HCT116 (cell line): ENCODE data around the gene DAO. TPM values are rescaled to one million over a fixed set of nuclear protein-coding genes. Genes with fewer than 3 reads are reported as not detected.

Source experiments
- ATAC-seq: fragments of 200-7000 bp; cut with Tn5 transposase; 2 replicates; pipeline ENCODE4 v1.9.1; 2020; ENCODE audit warnings: mild to moderate bottlenecking, moderate library complexity
- BruUV-seq: library from RNA; stranded (reverse); fragments of 400-500 nt; replicated peaks from 2 replicates; lab custom pipeline; 2021; lab: Mats Ljungman, UMichigan
- CTCF ChIA-PET: fragments of 300-600 bp; sonication (Branson Sonifier 250); formaldehyde crosslinking; loops from one replicate; lab custom pipeline; 2021; ENCODE audit warnings: antibody characterized with exemption; lab: Charles Lee
- POLR2A ChIA-PET: fragments of 300-600, 350-600 bp; sonication (Branson Sonifier 250); formaldehyde crosslinking; loops from one replicate; lab custom pipeline; 2021; ENCODE audit warnings: antibody characterized with exemption; lab: Charles Lee
- RAD21 ChIA-PET, 2 experiments: fragments of 300-600 bp; sonication (Branson Sonifier 250); formaldehyde crosslinking; loops; one replicate each; lab custom pipeline; 2023; ENCODE audit warnings: low total read pairs in 2 of 2; ENCODE audit not compliant: uncharacterized antibody in 2 of 2, unreplicated experiment in 2 of 2, low non-redundant PET in 1 of 2; lab: Charles Lee
- DNase-seq: peaks from one replicate; pipeline ENCODE4 v3.0.0-alpha.2; 2010; ENCODE audit warnings: low read depth, low spot score
- H2AFZ ChIP-seq: fragments of 200-600 bp; shearing (Covaris generic), sonication (generic); 2 replicates; pipeline ENCODE4 v1.6.1; 2017; ENCODE audit warnings: low read depth, mixed run types, mixed read lengths, antibody characterized with exemption, low read length; ENCODE audit not compliant: poor library complexity, severe bottlenecking
- H3K27ac ChIP-seq: 2 replicates; pipeline ENCODE4 v1.5.1; 2012; ENCODE audit warnings: low read depth, low read length
- H3K27me3 ChIP-seq: fragments of 200-600 bp; sonication (generic); 2 replicates; pipeline ENCODE4 v1.6.1; 2016; ENCODE audit warnings: mixed run types, low read length, mixed read lengths; ENCODE audit not compliant: insufficient read depth
- H3K36me3 ChIP-seq, 2 experiments: fragments of 200-500 bp in 1 of 2; fragments of 200-600 bp in 1 of 2; sonication (Bioruptor generic) in 1 of 2; sonication (generic) in 1 of 2; 2 replicates each; pipeline versions ENCODE4 v1.5.1 to v1.6.1; 2014 to 2016; ENCODE audit warnings: low read length in 2 of 2, inconsistent platforms in 1 of 2, mixed read lengths in 1 of 2, mixed run types in 1 of 2; ENCODE audit not compliant: insufficient read depth in 2 of 2, control insufficient read depth in 1 of 2
- H3K4me1 ChIP-seq, 2 experiments: fragments of 200-600 bp in 1 of 2; sonication (generic) in 1 of 2; 2 replicates each; pipeline versions ENCODE4 v1.5.1 to v1.6.1; 2012 to 2017; ENCODE audit warnings: low read length in 2 of 2, inconsistent platforms in 1 of 2, mild to moderate bottlenecking in 1 of 2, mixed read lengths in 1 of 2, mixed run types in 1 of 2, moderate library complexity in 1 of 2; ENCODE audit not compliant: insufficient read depth in 2 of 2, control insufficient read depth in 1 of 2
- H3K4me2 ChIP-seq: fragments of 200-600 bp; sonication (generic); 2 replicates; pipeline ENCODE4 v1.6.1; 2017; ENCODE audit warnings: mixed run types, low read length, mixed read lengths
- H3K4me3 ChIP-seq, 2 experiments: fragments of 200-600 bp in 1 of 2; sonication (generic) in 1 of 2; replicated peaks in 1 of 2; 2 replicates each; pipeline ENCODE4 v1.5.1; 2011 to 2016; ENCODE audit warnings: low read length in 2 of 2, control low read depth in 1 of 2, low read depth in 1 of 2, mild to moderate bottlenecking in 1 of 2, mixed read lengths in 1 of 2, mixed run types in 1 of 2
- H3K79me2 ChIP-seq: fragments of 200-600 bp; sonication (generic); 2 replicates; pipeline ENCODE4 v1.6.1; 2017; ENCODE audit warnings: mild to moderate bottlenecking, mixed run types, low read length, moderate library complexity, mixed read lengths; ENCODE audit not compliant: insufficient read depth
- H3K9ac ChIP-seq: fragments of 200-600 bp; sonication (generic); 2 replicates; pipeline ENCODE4 v1.6.1; 2016; ENCODE audit warnings: low read length, mixed read lengths
- H3K9me2 ChIP-seq: fragments of 200-600 bp; sonication (generic), shearing (Covaris generic); 2 replicates; pipeline ENCODE4 v1.6.1; 2017; ENCODE audit warnings: mixed run types, mild to moderate bottlenecking, moderate library complexity; ENCODE audit not compliant: insufficient read depth
- H3K9me3 ChIP-seq, 2 experiments: fragments of 200-500 bp in 1 of 2; fragments of 200-600 bp in 1 of 2; sonication (Bioruptor generic) in 1 of 2; sonication (generic) in 1 of 2; 2 replicates each; pipeline ENCODE4 v1.6.1; 2014 to 2017; ENCODE audit warnings: low read length in 2 of 2, mixed read lengths in 2 of 2, inconsistent platforms in 1 of 2, low read depth in 1 of 2, mild to moderate bottlenecking in 1 of 2, mixed run types in 1 of 2, moderate library complexity in 1 of 2; ENCODE audit not compliant: control insufficient read depth in 1 of 2, insufficient read depth in 1 of 2
- H4K20me1 ChIP-seq: fragments of 200-600 bp; sonication (generic), shearing (Covaris generic); 2 replicates; pipeline ENCODE4 v1.6.1; 2017; ENCODE audit warnings: mixed run types, mild to moderate bottlenecking, moderate library complexity; ENCODE audit not compliant: insufficient read depth
- CEBPB ChIP-seq: IDR thresholded peaks from 2 replicates; pipeline ENCODE4 v1.6.1; 2012; ENCODE audit warnings: low read depth
- CTCF ChIP-seq, 3 experiments: fragments of 200-600 bp in 1 of 3; sonication (generic) in 1 of 3; IDR thresholded peaks in 2 of 3; conservative IDR thresholded peaks in 1 of 3; 2 replicates each; pipeline ENCODE4 v1.5.1; 2012 to 2017; ENCODE audit warnings: low read depth in 2 of 3, low read length in 2 of 3, antibody characterized with exemption in 1 of 3, borderline replicate concordance in 1 of 3, control low read depth in 1 of 3, mild to moderate bottlenecking in 1 of 3, mixed read lengths in 1 of 3, mixed run types in 1 of 3, moderate library complexity in 1 of 3; ENCODE audit not compliant: insufficient read depth in 1 of 3
- EGR1 ChIP-seq: IDR thresholded peaks from 2 replicates; pipeline ENCODE4 v1.6.1; 2012; ENCODE audit warnings: low read depth
- ELF1 ChIP-seq: IDR thresholded peaks from 2 replicates; pipeline ENCODE4 v1.6.1; 2012; ENCODE audit warnings: low read depth, borderline replicate concordance
- EZH2phosphoT487 ChIP-seq: fragments of 200-600 bp; IDR thresholded peaks from 2 replicates; pipeline ENCODE4 v1.6.1; 2018; ENCODE audit warnings: antibody characterized with exemption, borderline replicate concordance
- POLR2A ChIP-seq: IDR thresholded peaks from 2 replicates; pipeline ENCODE4 v1.7.0; 2011; ENCODE audit warnings: borderline replicate concordance; ENCODE audit not compliant: insufficient read depth, insufficient read length; ENCODE audit errors: extremely low read depth
- RAD21 ChIP-seq: IDR thresholded peaks from 2 replicates; pipeline ENCODE4 v1.6.1; 2012; ENCODE audit warnings: low read depth, mild to moderate bottlenecking
- SRF ChIP-seq: IDR thresholded peaks from 2 replicates; pipeline ENCODE4 v1.6.1; 2012; ENCODE audit warnings: low read depth
- TCF7L2 ChIP-seq: IDR thresholded peaks from 2 replicates; pipeline ENCODE4 v1.7.0; 2011; ENCODE audit warnings: borderline replicate concordance, inconsistent platforms; ENCODE audit not compliant: insufficient read depth, insufficient read length; ENCODE audit errors: extremely low read depth
- intact Hi-C: fragments of 100-400 bp; cut with micrococcal nuclease; formaldehyde crosslinking; loops from 2 replicates; pipeline ENCODE4 v1.10.0; 2022
- total RNA-seq: library from RNA; stranded (reverse); gene quantifications from one replicate; pipeline ENCODE4 v1.2.1, GENCODE V29; 2021; ENCODE audit not compliant: unreplicated experiment
- TF ChIP-seq, protein P1 (sequence below): IDR thresholded peaks from 2 replicates; pipeline ENCODE4 v1.6.1; 2012
- TF ChIP-seq, protein P2 (sequence below): IDR thresholded peaks from 2 replicates; pipeline ENCODE4 v1.6.1; 2012

The DAO gene
- total RNA-seq, 1 experiment from 2014 or later, result not detected

- no peak for TF ChIP-seq POLR2A
- no peak for TF ChIP-seq ELF1
- TF ChIP-seq, protein P1, sequence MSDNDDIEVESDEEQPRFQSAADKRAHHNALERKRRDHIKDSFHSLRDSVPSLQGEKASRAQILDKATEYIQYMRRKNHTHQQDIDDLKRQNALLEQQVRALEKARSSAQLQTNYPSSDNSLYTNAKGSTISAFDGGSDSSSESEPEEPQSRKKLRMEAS, result no peak
- no peak for TF ChIP-seq RAD21
- no peak for TF ChIP-seq CEBPB
- TF ChIP-seq EGR1, result no peak
- TF ChIP-seq SRF, result no peak
- TF ChIP-seq, protein P2, sequence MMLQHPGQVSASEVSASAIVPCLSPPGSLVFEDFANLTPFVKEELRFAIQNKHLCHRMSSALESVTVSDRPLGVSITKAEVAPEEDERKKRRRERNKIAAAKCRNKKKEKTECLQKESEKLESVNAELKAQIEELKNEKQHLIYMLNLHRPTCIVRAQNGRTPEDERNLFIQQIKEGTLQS, result no peak
- TF ChIP-seq EZH2phosphoT487, result no peak
- TF ChIP-seq TCF7L2, result no peak
Measured at GRCh38 chr12:108881953-108882352, 2.1 kb downstream of the DAO start (continued).

GRCh38 chr12:108884116-108885012 lies 4.5 kb downstream of the DAO start:
- no peak overlapping the region for H3K4me3 ChIP-seq
- ATAC-seq, result peak; percentile 87

More at GRCh38 chr12:108884116-108885012, 4.5 kb downstream of the DAO start:
- ChIA-PET POLR2A (no interaction called here), CTCF (interaction anchor here (1.0 to 1.8 kb wide), 2 partner anchors 13 to 65 kb away, joined by 3 read pairs; no protein-coding TSS in a partner anchor), RAD21 (no interaction called here)
- Histone ChIP-seq H2AFZ (no peak overlapping the region), H3K36me3 (no peaks in the 10 kb centered on the region), H3K9me3 (no peaks in the 10 kb centered on the region), H3K4me2 (no peak overlapping the region), H3K9me2 (no peaks in the 10 kb centered on the region), H3K9ac (no peak overlapping the region), H3K27me3 (no peaks in the 10 kb centered on the region), H3K4me1 (peaks cover 0 to 6% of the 10 kb centered on the region in 2 experiments; a peak in 1 of 4 replicates), H3K27ac (no peak overlapping the region), H3K79me2 (no peaks in the 10 kb centered on the region), H4K20me1 (no peaks in the 10 kb centered on the region)
- BruUV-seq, result no TSS peak
- intact Hi-C loops, result loop anchor here (2.0 kb wide), 2 partner anchors 66 to 208 kb away; partner anchors contain the start of gene ALKBH2
- peak; percentile 39 for DNase-seq
- TF ChIP-seq CTCF (IDR thresholded peaks at IDR 0.05 in 2 of 3, conservative IDR thresholded peaks at IDR 0.05 in 1 of 3; ENCODE audit: borderline replicate concordance in 1 of 3, insufficient read depth in 1 of 3, low read depth in 2 of 3, low read length in 2 of 3), result peak; percentile 43 to 83 (median 81); a peak in 5 of 6 replicates
- TF ChIP-seq, protein P1, result no peak
- TF ChIP-seq RAD21, result peak; percentile 49
